CD4-positive, alpha-beta T cell treated with Interleukin-4 for 4 hours (primary cell): ENCODE data around the gene ETV2.
"Not testable (repeated sequence)": the region's sequence is repeated elsewhere in the genome, so short reads cannot be mapped to it uniquely, and the experiment has no call there.

Experiments used
- DNase-seq: peaks from one replicate; pipeline ENCODE4 v3.0.0-alpha.2; 2020

The ETV2 gene

GRCh38 chr19:35661995-35662340 is 20.4 kb downstream of the ETV2 start:
- DNase-seq = no peak

DNA sequence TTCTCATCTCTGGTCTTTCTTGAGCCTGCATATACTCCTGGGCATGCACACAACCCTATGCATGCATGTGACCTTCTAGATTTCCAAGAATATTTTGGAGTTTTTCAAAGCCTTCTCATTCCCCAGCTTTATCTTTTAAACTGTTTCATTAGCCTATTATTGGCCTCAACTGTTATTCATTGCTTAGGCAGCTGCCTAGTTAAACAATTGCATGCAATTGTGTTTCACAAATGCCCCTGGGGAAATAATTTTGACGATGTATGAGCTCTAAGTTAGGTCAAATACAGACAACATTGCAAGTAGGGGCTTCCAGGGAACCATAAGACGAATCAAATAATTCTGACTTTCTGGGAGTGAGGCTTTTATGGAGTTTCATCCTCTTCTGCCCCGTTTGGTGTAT is 22.4 kb downstream of the ETV2 start:
- DNase-seq = no peak

GRCh38 chr19:35665157-35665556 is 23.6 kb downstream of the ETV2 start:
- no peak for DNase-seq

GRCh38 chr19:35665604-35666003 is 24.1 kb downstream of the ETV2 start:
- DNase-seq = no peak

DNA sequence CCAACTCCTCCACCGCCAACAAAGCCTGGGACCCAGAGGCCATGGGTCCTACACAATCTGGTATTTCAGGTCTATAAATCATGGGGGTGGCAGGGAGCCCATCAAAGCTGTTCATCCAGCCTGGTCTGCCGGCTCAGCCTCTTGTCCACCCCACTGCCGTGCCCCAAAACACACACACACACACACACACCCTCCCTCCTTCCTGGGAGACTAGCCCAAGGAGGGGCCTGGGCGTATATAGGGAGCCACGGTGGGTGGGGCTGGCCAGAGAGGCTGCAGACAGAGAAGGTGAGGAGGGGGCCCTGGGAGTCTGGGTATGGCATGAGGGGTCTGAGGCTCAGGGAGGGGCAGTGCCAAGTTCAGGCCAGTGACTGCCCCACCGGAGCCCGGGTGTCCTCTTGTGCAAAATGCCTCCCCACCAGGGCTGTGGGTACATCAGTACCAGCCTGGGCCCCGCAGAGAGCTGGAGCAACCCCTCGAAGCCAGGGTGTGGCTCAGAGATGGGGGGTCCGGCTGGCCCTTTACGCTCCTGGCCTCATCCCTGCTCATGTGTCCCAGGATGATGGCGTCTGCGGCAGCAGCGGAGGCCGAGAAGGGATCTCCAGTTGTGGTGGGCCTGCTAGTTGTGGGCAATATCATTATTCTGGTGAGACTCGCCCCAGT is 24.8 kb downstream of the ETV2 start, which contains the start of gene UPK1A:
Gene UPK1A (plus strand): TSS at position 267 of the 663 bp plus-strand sequence. CDS start 296 bp downstream, at position 563.
- DNase-seq = no peak

DNA sequence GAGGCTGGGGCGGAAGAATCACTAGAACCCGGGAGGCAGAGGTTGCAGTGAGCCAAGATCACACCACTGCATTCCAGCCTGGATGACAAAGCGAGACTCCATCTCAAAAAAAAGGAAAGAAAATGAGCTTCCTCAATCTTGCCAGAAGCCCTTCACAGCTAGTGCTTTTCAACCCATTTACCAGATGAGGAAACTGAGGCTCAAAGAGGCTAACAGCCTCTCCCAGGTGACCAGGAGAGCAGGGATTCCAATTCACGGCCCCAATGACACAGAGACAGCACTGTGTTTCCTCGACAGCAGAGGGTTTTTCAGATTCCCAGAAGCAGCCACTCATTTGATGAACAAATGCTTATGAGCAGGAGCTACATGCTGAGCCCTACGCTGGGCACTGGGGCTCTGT is 28.0 kb downstream of the ETV2 start:
- no peak for DNase-seq

GRCh38 chr19:35669974-35670373 is 28.4 kb downstream of the ETV2 start:
- DNase-seq = no peak

GRCh38 chr19:35670686-35671085 is 29.1 kb downstream of the ETV2 start:
- DNase-seq = no peak

GRCh38 chr19:35671818-35672217 is 30.3 kb downstream of the ETV2 start:
- DNase-seq = no peak

GRCh38 chr19:35673121-35673804 is 31.7 kb downstream of the ETV2 start:
- DNase-seq = peak; percentile 48

- no peak for DNase-seq
These were observed 34.1 kb downstream of the ETV2 start for GRCh38 chr19:35675589-35676140.

DNA sequence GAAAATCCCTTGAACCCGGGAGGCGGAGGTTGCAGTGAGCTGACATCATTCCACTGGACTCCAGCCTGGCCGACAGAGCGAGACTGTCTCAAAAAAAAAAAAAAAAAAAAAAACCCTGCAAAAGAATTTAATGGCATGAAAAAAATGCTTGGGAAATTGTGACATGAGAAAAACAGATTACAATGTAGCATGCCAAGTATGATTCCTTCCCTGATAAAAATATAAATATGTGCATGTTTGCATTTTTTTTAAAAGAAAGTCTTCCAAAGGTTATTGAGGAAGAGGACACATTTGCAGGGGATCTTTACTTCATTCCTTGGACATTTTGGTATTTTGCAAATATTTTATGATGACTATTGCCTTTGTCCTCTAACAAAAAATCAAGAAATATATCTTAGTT is 48.3 kb downstream of the ETV2 start:
- DNase-seq = no peak

- not testable (repeated sequence) for DNase-seq
These were observed 49.6 kb downstream of the ETV2 start for GRCh38 chr19:35691106-35691505.

- no peak for DNase-seq
These were observed 50.5 kb downstream of the ETV2 start for GRCh38 chr19:35692010-35692409.

- no peak for DNase-seq
These were observed 51.9 kb downstream of the ETV2 start for GRCh38 chr19:35693422-35693821.

- DNase-seq = peak; percentile 91
These were observed 52.5 kb downstream of the ETV2 start for GRCh38 chr19:35693835-35694599.
